ENCODE measurements around the gene DHX29. TPM values are rescaled to one million over a fixed set of nuclear protein-coding genes. Genes with fewer than 3 reads are reported as not detected.

DHX29 gene
- total and polyA plus RNA-seq, 4 donors: 8.0 to 35.3 (median 19.1) TPM

DNA sequence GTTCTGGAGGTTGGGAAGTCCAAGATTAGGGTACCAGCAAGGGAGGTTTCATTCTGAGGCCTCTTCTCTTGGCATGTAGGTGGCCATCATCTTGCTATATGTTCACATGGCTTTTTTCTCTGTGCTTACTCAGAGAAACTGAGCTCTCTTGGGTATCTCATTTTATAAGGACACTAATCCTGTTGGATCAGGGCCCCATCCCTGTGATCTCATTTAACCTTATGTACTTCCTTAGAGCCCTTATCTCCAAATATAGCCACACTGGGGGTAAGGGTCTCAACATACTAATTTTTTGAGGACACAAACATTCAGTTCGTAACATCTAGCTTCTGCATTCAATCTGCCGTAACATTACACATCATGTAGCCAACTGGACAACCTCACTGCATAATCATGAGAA lies 6.6 kb downstream of the DHX29 start:
- Histone ChIP-seq H3K9ac (ENCODE audit: insufficient read depth in 1 of 2, low read length in 2 of 2) (no peak overlapping the region), H3K27me3 (ENCODE audit: control insufficient read depth in 3 of 3, insufficient read depth in 3 of 3, low read length in 2 of 3) (no peaks in the 10 kb centered on the region), H3K4me3 (no peak overlapping the region), H3K9me3 (ENCODE audit: control insufficient read depth in 4 of 4, insufficient read depth in 3 of 4, low read length in 3 of 4) (peaks cover 0 to 3% (median 0%) of the 10 kb centered on the region in 4 donors), H3K36me3 (ENCODE audit: control insufficient read depth in 4 of 4, insufficient read depth in 4 of 4, low read length in 4 of 4) (peaks cover 3 to 19% (median 11%) of the 10 kb centered on the region in 4 donors), H3K27ac (ENCODE audit: low read depth in 1 of 2, low read length in 1 of 2) (no peak overlapping the region), H3K4me1 (ENCODE audit: control insufficient read depth in 5 of 5, insufficient read depth in 5 of 5, low read length in 5 of 5) (peaks cover 0 to 16% (median 0%) of the 10 kb centered on the region in 5 donors)
- TF ChIP-seq, protein P1, sequence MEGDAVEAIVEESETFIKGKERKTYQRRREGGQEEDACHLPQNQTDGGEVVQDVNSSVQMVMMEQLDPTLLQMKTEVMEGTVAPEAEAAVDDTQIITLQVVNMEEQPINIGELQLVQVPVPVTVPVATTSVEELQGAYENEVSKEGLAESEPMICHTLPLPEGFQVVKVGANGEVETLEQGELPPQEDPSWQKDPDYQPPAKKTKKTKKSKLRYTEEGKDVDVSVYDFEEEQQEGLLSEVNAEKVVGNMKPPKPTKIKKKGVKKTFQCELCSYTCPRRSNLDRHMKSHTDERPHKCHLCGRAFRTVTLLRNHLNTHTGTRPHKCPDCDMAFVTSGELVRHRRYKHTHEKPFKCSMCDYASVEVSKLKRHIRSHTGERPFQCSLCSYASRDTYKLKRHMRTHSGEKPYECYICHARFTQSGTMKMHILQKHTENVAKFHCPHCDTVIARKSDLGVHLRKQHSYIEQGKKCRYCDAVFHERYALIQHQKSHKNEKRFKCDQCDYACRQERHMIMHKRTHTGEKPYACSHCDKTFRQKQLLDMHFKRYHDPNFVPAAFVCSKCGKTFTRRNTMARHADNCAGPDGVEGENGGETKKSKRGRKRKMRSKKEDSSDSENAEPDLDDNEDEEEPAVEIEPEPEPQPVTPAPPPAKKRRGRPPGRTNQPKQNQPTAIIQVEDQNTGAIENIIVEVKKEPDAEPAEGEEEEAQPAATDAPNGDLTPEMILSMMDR (IDR thresholded peaks at IDR 0.05; ENCODE audit: control extremely low read depth, extremely low read depth): no peak
- WGBS, 2 donors: 98 to 99% methylated on average over 2 of the region's 2 CpGs
- DNase-seq (no peak), ATAC-seq (ENCODE audit: insufficient read depth, low FRiP score) (no peak)

DNA sequence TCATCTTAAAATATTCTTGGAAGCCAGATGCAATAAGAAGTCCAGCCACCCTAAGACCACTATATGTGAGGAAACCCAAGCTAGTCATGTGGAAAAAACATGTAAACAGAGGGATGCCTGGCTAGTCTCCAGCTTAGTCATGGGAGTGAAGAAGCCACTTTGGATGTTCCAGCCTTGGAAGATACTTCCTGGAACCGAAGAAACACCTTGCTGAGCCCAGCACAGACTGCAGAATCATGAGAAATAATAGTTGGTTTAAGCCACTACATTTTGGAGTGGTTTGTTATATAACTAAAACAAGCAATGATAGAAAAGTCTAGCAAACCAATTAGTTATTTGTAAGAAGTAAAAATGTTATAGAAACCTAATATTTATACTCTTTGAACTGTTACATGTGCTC lies 12.6 kb downstream of the DHX29 start:
- H3K4me3 ChIP-seq: no peak overlapping the region
- no peaks in the 10 kb centered on the region for H3K4me1 ChIP-seq (ENCODE audit: control insufficient read depth in 5 of 5, insufficient read depth in 5 of 5, low read length in 5 of 5)
- DNase-seq (no peak), ATAC-seq (ENCODE audit: insufficient read depth, low FRiP score) (no peak)
- no peak overlapping the region for H3K9ac ChIP-seq (ENCODE audit: insufficient read depth in 1 of 2, low read length in 2 of 2)
- H3K36me3 ChIP-seq (ENCODE audit: control insufficient read depth in 4 of 4, insufficient read depth in 4 of 4, low read length in 4 of 4): peaks cover 3 to 50% (median 30%) of the 10 kb centered on the region in 4 donors
- TF ChIP-seq, protein P1 (IDR thresholded peaks at IDR 0.05; ENCODE audit: control extremely low read depth, extremely low read depth): no peak
- WGBS, 2 donors: 91 to 100% methylated on average over 1 of the region's 1 CpG
- H3K27ac ChIP-seq (ENCODE audit: low read depth in 1 of 2, low read length in 1 of 2): peak overlapping the region in 1 of 2 donors; percentile 31
- H3K9me3 ChIP-seq (ENCODE audit: control insufficient read depth in 4 of 4, insufficient read depth in 3 of 4, low read length in 3 of 4): peaks cover 0 to 3% (median 0%) of the 10 kb centered on the region in 4 donors
- H3K27me3 ChIP-seq (ENCODE audit: control insufficient read depth in 3 of 3, insufficient read depth in 3 of 3, low read length in 2 of 3): no peaks in the 10 kb centered on the region

DNA sequence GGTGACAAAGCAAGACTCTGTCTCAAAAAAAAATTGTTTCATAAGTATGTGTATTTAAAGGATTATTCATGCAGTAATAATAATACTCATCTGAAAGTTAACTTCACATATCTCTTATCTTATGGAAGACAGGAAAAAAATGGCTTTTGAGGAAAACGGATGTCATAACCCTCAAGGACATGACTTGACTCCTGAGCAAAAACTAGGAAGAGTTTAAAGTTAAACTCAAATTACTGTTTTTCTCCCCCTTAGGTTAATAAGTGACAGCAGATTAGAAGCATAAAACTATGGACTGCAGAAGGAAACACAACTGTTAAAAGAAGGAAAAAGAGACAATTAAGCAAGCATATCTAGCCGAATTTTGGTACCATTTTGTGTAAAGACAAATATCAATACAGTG lies 16.5 kb downstream of the DHX29 start:
- no peaks in the 10 kb centered on the region for H3K27me3 ChIP-seq (ENCODE audit: control insufficient read depth in 3 of 3, insufficient read depth in 3 of 3, low read length in 2 of 3)
- no peak for ATAC-seq (ENCODE audit: insufficient read depth, low FRiP score)
- 92 to 95% methylated on average over 2 of the region's 2 CpGs for WGBS, 2 donors
- no peak for DNase-seq
- H3K9ac ChIP-seq (ENCODE audit: insufficient read depth in 1 of 2, low read length in 2 of 2): no peak overlapping the region
- no peak overlapping the region for H3K27ac ChIP-seq (ENCODE audit: low read depth in 1 of 2, low read length in 1 of 2)
- H3K9me3 ChIP-seq (ENCODE audit: control insufficient read depth in 4 of 4, insufficient read depth in 3 of 4, low read length in 3 of 4): peaks cover 0 to 3% (median 0%) of the 10 kb centered on the region in 4 donors
- H3K4me3 ChIP-seq: no peak overlapping the region
- TF ChIP-seq, protein P1 (IDR thresholded peaks at IDR 0.05; ENCODE audit: control extremely low read depth, extremely low read depth): no peak
- H3K36me3 ChIP-seq (ENCODE audit: control insufficient read depth in 4 of 4, insufficient read depth in 4 of 4, low read length in 4 of 4): peaks cover 11 to 51% (median 37%) of the 10 kb centered on the region in 4 donors
- H3K4me1 ChIP-seq (ENCODE audit: control insufficient read depth in 5 of 5, insufficient read depth in 5 of 5, low read length in 5 of 5): no peaks in the 10 kb centered on the region

DNA sequence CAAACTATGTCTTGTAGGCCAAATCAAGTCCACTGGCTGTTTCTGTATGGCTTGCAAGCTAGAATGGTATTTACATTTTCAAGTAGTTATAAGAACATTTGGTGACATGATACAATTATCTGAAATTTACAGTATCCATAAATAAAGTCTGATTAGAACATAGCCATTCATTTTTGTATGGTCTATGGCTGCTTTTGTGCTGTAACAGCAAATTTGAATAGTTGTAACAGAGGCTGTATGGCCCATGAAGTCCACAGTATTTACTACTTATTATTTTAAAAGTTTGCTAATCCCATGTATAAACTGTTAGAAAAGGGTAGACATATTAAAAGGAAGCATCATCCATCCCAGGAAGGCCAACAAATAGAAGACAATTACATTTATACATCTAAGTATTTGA lies 17.7 kb downstream of the DHX29 start:
- no peak overlapping the region for H3K4me3 ChIP-seq
- TF ChIP-seq, protein P1 (IDR thresholded peaks at IDR 0.05; ENCODE audit: control extremely low read depth, extremely low read depth): no peak
- ATAC-seq (ENCODE audit: insufficient read depth, low FRiP score) (no peak), DNase-seq (no peak)
- no peak overlapping the region for H3K9ac ChIP-seq (ENCODE audit: insufficient read depth in 1 of 2, low read length in 2 of 2)
- H3K27ac ChIP-seq (ENCODE audit: low read depth in 1 of 2, low read length in 1 of 2): no peak overlapping the region
- no peaks in the 10 kb centered on the region for H3K4me1 ChIP-seq (ENCODE audit: control insufficient read depth in 5 of 5, insufficient read depth in 5 of 5, low read length in 5 of 5)
- no peaks in the 10 kb centered on the region for H3K27me3 ChIP-seq (ENCODE audit: control insufficient read depth in 3 of 3, insufficient read depth in 3 of 3, low read length in 2 of 3)
- peaks cover 14 to 45% (median 37%) of the 10 kb centered on the region in 4 donors for H3K36me3 ChIP-seq (ENCODE audit: control insufficient read depth in 4 of 4, insufficient read depth in 4 of 4, low read length in 4 of 4)
- peaks cover 0 to under 1% (median 0%) of the 10 kb centered on the region in 4 donors for H3K9me3 ChIP-seq (ENCODE audit: control insufficient read depth in 4 of 4, insufficient read depth in 3 of 4, low read length in 3 of 4)

Measured in lung (tissue), 12 donors.